ENCODE measurements around the gene S100Z. TPM values are rescaled to one million over a fixed set of nuclear protein-coding genes. Genes with fewer than 3 reads are reported as not detected.

Gene S100Z
- total RNA-seq, 1 donor from 2014 or later: not detected

- no peak overlapping the region for H3K9ac ChIP-seq
- no peaks in the 10 kb centered on the region for H3K9me3 ChIP-seq (ENCODE audit: low read depth)
- H3K36me3 ChIP-seq: no peaks in the 10 kb centered on the region
- H3K79me2 ChIP-seq (ENCODE audit: low read depth): no peaks in the 10 kb centered on the region
- Mint-ChIP-seq H3K9me3 (no peaks in the 10 kb centered on the region), H3K4me3 (no peak overlapping the region), H3K27me3 (ENCODE audit: insufficient read depth, low read depth) (peaks cover 4% of the 10 kb centered on the region), H3K27ac (no peak overlapping the region), H3K36me3 (no peaks in the 10 kb centered on the region), H3K4me1 (peaks cover 9% of the 10 kb centered on the region)
- peaks cover 9% of the 10 kb centered on the region for H3K4me1 ChIP-seq
- H4K20me1 ChIP-seq (ENCODE audit: low read depth): no peaks in the 10 kb centered on the region
- H3K4me3 ChIP-seq: no peak overlapping the region
- no peak overlapping the region for H3K4me2 ChIP-seq
- H2AFZ ChIP-seq (replicated peaks): no peak overlapping the region
- H3K27me3 ChIP-seq: no peaks in the 10 kb centered on the region
- no peaks in the 10 kb centered on the region for H3F3A ChIP-seq (ENCODE audit: low read depth)
- no peak overlapping the region for H3K27ac ChIP-seq
- no peak for DNase-seq (ENCODE audit: low spot score)
- TF ChIP-seq, protein P1, sequence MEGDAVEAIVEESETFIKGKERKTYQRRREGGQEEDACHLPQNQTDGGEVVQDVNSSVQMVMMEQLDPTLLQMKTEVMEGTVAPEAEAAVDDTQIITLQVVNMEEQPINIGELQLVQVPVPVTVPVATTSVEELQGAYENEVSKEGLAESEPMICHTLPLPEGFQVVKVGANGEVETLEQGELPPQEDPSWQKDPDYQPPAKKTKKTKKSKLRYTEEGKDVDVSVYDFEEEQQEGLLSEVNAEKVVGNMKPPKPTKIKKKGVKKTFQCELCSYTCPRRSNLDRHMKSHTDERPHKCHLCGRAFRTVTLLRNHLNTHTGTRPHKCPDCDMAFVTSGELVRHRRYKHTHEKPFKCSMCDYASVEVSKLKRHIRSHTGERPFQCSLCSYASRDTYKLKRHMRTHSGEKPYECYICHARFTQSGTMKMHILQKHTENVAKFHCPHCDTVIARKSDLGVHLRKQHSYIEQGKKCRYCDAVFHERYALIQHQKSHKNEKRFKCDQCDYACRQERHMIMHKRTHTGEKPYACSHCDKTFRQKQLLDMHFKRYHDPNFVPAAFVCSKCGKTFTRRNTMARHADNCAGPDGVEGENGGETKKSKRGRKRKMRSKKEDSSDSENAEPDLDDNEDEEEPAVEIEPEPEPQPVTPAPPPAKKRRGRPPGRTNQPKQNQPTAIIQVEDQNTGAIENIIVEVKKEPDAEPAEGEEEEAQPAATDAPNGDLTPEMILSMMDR (IDR thresholded peaks at IDR 0.05): no peak
- TF ChIP-seq EZH2phosphoT487 (IDR thresholded peaks at IDR 0.05) (no peak), EZH2 (IDR thresholded peaks at IDR 0.05) (no peak)
Observed at GRCh38 chr5:76927961-76928360, 78.1 kb downstream of the S100Z start.

DNA sequence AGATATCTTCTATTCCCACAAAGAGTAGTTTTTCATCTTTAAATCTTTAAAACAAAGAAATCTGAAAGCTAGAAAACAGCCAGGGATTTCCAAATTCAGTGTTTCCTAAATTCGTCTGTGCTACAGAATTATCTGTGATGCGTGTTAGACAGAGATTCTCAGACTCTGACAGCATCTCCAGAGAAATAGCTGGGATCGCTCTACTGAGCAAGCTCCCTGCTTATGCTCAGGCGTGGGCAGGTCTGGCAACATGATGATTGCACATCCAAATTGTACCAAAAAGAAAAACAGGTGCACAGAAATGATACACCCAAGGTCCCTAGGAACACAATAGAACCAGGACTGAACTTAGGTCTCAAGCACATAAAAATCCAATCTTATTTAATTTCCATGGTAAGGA, 80.3 kb downstream of the S100Z start:
- Mint-ChIP-seq H3K4me1 (peaks cover 9% of the 10 kb centered on the region), H3K9me3 (peaks cover 2% of the 10 kb centered on the region), H3K4me3 (no peak overlapping the region), H3K27me3 (ENCODE audit: insufficient read depth, low read depth) (no peaks in the 10 kb centered on the region), H3K36me3 (no peaks in the 10 kb centered on the region), H3K27ac (no peak overlapping the region)
- Histone ChIP-seq H2AFZ (replicated peaks) (no peak overlapping the region), H3K4me1 (peaks cover 9% of the 10 kb centered on the region), H3K36me3 (no peaks in the 10 kb centered on the region), H3K4me2 (no peak overlapping the region), H4K20me1 (ENCODE audit: low read depth) (no peaks in the 10 kb centered on the region), H3K9ac (no peak overlapping the region), H3K4me3 (no peak overlapping the region), H3F3A (ENCODE audit: low read depth) (no peaks in the 10 kb centered on the region), H3K27ac (no peak overlapping the region), H3K9me3 (ENCODE audit: low read depth) (no peaks in the 10 kb centered on the region), H3K27me3 (no peaks in the 10 kb centered on the region), H3K79me2 (ENCODE audit: low read depth) (no peaks in the 10 kb centered on the region)
- TF ChIP-seq, protein P1 (IDR thresholded peaks at IDR 0.05): no peak
- TF ChIP-seq EZH2phosphoT487 (IDR thresholded peaks at IDR 0.05): no peak
- no peak for TF ChIP-seq EZH2 (IDR thresholded peaks at IDR 0.05)
- DNase-seq (ENCODE audit: low spot score): no peak

DNA sequence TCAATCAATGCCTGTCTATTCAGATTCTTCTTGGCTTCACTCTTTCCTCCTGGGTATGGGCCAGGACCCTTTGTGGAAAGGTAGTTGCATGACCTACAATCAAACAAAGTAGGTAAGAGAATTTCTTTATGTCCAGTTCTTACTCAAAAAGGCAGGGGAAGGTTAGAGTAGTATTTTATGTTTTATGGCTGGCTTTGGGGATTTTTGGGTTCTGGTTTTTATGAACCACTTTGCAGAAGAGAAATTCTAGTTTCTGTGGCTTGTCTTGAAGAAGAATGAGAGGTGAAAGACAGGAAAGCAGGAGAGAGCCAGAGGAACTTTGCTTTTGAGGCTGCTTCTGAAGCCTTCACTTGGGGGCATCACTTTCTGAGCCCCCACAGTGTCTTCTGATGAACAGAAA, 88.4 kb downstream of the S100Z start:
- Mint-ChIP-seq H3K9me3 (peaks cover 4% of the 10 kb centered on the region), H3K4me1 (peaks cover 2% of the 10 kb centered on the region), H3K4me3 (no peak overlapping the region), H3K36me3 (no peaks in the 10 kb centered on the region), H3K27ac (peak overlapping the region; percentile 26), H3K27me3 (ENCODE audit: insufficient read depth, low read depth) (peaks cover 6% of the 10 kb centered on the region)
- no peaks in the 10 kb centered on the region for H3K9me3 ChIP-seq (ENCODE audit: low read depth)
- no peaks in the 10 kb centered on the region for H3K4me1 ChIP-seq
- H4K20me1 ChIP-seq (ENCODE audit: low read depth): no peaks in the 10 kb centered on the region
- no peaks in the 10 kb centered on the region for H3K36me3 ChIP-seq
- no peak overlapping the region for H2AFZ ChIP-seq (replicated peaks)
- no peaks in the 10 kb centered on the region for H3K79me2 ChIP-seq (ENCODE audit: low read depth)
- no peak overlapping the region for H3K4me3 ChIP-seq
- TF ChIP-seq EZH2 (IDR thresholded peaks at IDR 0.05) (no peak), EZH2phosphoT487 (IDR thresholded peaks at IDR 0.05) (no peak)
- TF ChIP-seq, protein P1 (IDR thresholded peaks at IDR 0.05): no peak
- no peaks in the 10 kb centered on the region for H3K27me3 ChIP-seq
- DNase-seq (ENCODE audit: low spot score): no peak
- H3K27ac ChIP-seq: no peak overlapping the region
- no peaks in the 10 kb centered on the region for H3F3A ChIP-seq (ENCODE audit: low read depth)
- H3K9ac ChIP-seq: no peak overlapping the region
- H3K4me2 ChIP-seq: no peak overlapping the region
